Measurements from ENCODE around the gene SLC25A51. TPM values are rescaled to one million over a fixed set of nuclear protein-coding genes. Genes with fewer than 3 reads are reported as not detected.

The SLC25A51 gene
- total RNA-seq, 1 donor from 2014 or later: 26.9 TPM

DNA sequence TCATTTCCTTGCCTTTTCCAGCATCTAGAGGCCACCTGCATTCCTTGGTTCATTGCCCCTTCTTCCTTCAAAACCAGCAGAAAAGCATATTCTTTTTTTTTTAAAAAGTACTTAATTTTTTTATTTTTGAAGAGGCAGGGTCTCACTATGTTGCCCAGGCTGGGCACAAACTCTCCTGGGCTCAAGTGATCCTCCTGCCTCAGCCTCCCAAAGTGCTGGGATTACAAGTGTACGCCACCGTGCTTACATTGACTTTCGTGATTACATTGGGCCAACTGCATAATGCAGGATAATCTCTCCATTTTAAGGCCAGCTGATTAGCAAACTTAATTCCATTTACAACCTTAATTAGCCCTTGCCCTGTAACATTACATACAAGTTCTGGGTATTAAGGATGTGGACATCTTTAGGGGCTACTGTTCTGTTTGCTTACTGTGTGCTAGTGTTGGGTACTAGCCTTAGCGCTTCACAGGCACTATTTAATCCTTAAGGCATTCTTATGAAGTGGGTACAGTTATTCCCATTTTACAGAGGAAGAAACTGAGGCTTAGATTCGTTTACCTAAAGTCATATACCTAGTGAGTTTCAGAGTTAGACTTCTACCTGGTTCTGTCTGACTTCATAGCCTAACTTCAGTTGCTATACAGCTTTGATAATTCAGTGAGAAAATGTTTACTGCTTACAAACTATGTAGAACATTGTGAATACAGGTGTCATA lies 33.7 kb downstream of the SLC25A51 start:
- H3K4me1 Mint-ChIP-seq (ENCODE audit: unreplicated experiment): no peaks in the 10 kb centered on the region
- H3K9me3 Mint-ChIP-seq: no peaks in the 10 kb centered on the region
- no peak overlapping the region for H3K27ac Mint-ChIP-seq
- no peak for TF ChIP-seq CTCF (conservative IDR thresholded peaks at IDR 0.05)
- H3K27me3 Mint-ChIP-seq: no peaks in the 10 kb centered on the region
- H3K4me3 Mint-ChIP-seq: no peak overlapping the region
- peaks cover 3% of the 10 kb centered on the region for H3K36me3 Mint-ChIP-seq
- no peak for DNase-seq (ENCODE audit: extremely low spot score, unreplicated experiment)

GRCh38 chr9:37862530-37862929 lies 41.4 kb downstream of the SLC25A51 start:
- no peak for DNase-seq (ENCODE audit: extremely low spot score, unreplicated experiment)
- no peak overlapping the region for H3K4me3 Mint-ChIP-seq
- H3K4me1 Mint-ChIP-seq (ENCODE audit: unreplicated experiment): no peaks in the 10 kb centered on the region
- no peak overlapping the region for H3K27ac Mint-ChIP-seq
- no peaks in the 10 kb centered on the region for H3K9me3 Mint-ChIP-seq
- H3K36me3 Mint-ChIP-seq: peaks cover 4% of the 10 kb centered on the region
- TF ChIP-seq CTCF (conservative IDR thresholded peaks at IDR 0.05): no peak
- no peaks in the 10 kb centered on the region for H3K27me3 Mint-ChIP-seq

- H3K4me3 Mint-ChIP-seq: no peak overlapping the region
- no peaks in the 10 kb centered on the region for H3K9me3 Mint-ChIP-seq
- H3K36me3 Mint-ChIP-seq: peaks cover 8% of the 10 kb centered on the region
- no peaks in the 10 kb centered on the region for H3K4me1 Mint-ChIP-seq (ENCODE audit: unreplicated experiment)
- H3K27ac Mint-ChIP-seq: no peak overlapping the region
- TF ChIP-seq CTCF (conservative IDR thresholded peaks at IDR 0.05): no peak
- DNase-seq (ENCODE audit: extremely low spot score, unreplicated experiment): no peak
- no peaks in the 10 kb centered on the region for H3K27me3 Mint-ChIP-seq
Measured at GRCh38 chr9:37859043-37859442, 44.9 kb downstream of the SLC25A51 start.

- H3K4me3 Mint-ChIP-seq: no peak overlapping the region
- H3K36me3 Mint-ChIP-seq: peaks cover 8% of the 10 kb centered on the region
- no peaks in the 10 kb centered on the region for H3K27me3 Mint-ChIP-seq
- no peaks in the 10 kb centered on the region for H3K4me1 Mint-ChIP-seq (ENCODE audit: unreplicated experiment)
- H3K9me3 Mint-ChIP-seq: no peaks in the 10 kb centered on the region
- no peak overlapping the region for H3K27ac Mint-ChIP-seq
- DNase-seq (ENCODE audit: extremely low spot score, unreplicated experiment): no peak
- no peak for TF ChIP-seq CTCF (conservative IDR thresholded peaks at IDR 0.05)
Measured at GRCh38 chr9:37856551-37856950, 47.4 kb downstream of the SLC25A51 start.

- DNase-seq (ENCODE audit: extremely low spot score, unreplicated experiment): no peak
- no peaks in the 10 kb centered on the region for H3K4me1 Mint-ChIP-seq (ENCODE audit: unreplicated experiment)
- TF ChIP-seq CTCF (conservative IDR thresholded peaks at IDR 0.05): no peak
- H3K36me3 Mint-ChIP-seq: peaks cover 16% of the 10 kb centered on the region
- no peak overlapping the region for H3K27ac Mint-ChIP-seq
- H3K27me3 Mint-ChIP-seq: no peaks in the 10 kb centered on the region
- no peaks in the 10 kb centered on the region for H3K9me3 Mint-ChIP-seq
- H3K4me3 Mint-ChIP-seq: no peak overlapping the region
Measured at GRCh38 chr9:37852222-37852621, 51.7 kb downstream of the SLC25A51 start.
